Measurements from ENCODE around the gene MAN2A1.

GRCh38 chr5:109668237-109668636, 21.5 kb upstream of the MAN2A1 start:
- no peak for TF ChIP-seq TAF1 (IDR thresholded peaks at IDR 0.05; ENCODE audit: borderline replicate concordance, insufficient read depth, low read length)
- no peak for TF ChIP-seq POLR2AphosphoS5 (IDR thresholded peaks at IDR 0.05; ENCODE audit: low read depth, low read length)

Data from PFSK-1 (cell line).